Measurements from ENCODE around the gene RIOK1.
"Not testable (repeated sequence)": the region's sequence is repeated elsewhere in the genome, so short reads cannot be mapped to it uniquely, and the experiment has no call there.

RIOK1 gene

GRCh38 chr6:7441048-7441775 is 51.6 kb downstream of the RIOK1 start:
- DNase-seq (ENCODE audit: low spot score) = no peak

GRCh38 chr6:7442467-7442866 is 52.9 kb downstream of the RIOK1 start:
- DNase-seq (ENCODE audit: low spot score) = no peak

- DNase-seq (ENCODE audit: low spot score) = no peak
These were observed 55.5 kb downstream of the RIOK1 start for GRCh38 chr6:7445101-7445500.

- DNase-seq (ENCODE audit: low spot score) = no peak
These were observed 56.4 kb downstream of the RIOK1 start for GRCh38 chr6:7445885-7446461.

GRCh38 chr6:7446619-7447325 is 57.2 kb downstream of the RIOK1 start:
- DNase-seq (ENCODE audit: low spot score) = no peak

- no peak for DNase-seq (ENCODE audit: low spot score)
These were observed 58.6 kb downstream of the RIOK1 start for GRCh38 chr6:7448232-7448631.

GRCh38 chr6:7449018-7449417 is 59.4 kb downstream of the RIOK1 start:
- no peak for DNase-seq (ENCODE audit: low spot score)

GRCh38 chr6:7451326-7451725 is 61.7 kb downstream of the RIOK1 start:
- no peak for DNase-seq (ENCODE audit: low spot score)

- no peak for DNase-seq (ENCODE audit: low spot score)
These were observed 63.3 kb downstream of the RIOK1 start for GRCh38 chr6:7452898-7453297.

- no peak for DNase-seq (ENCODE audit: low spot score)
These were observed 65.2 kb downstream of the RIOK1 start for GRCh38 chr6:7454696-7455358.

- not testable (repeated sequence) for DNase-seq (ENCODE audit: low spot score)
These were observed 66.7 kb downstream of the RIOK1 start for GRCh38 chr6:7456302-7456701.

- no peak for DNase-seq (ENCODE audit: low spot score)
These were observed 71.8 kb downstream of the RIOK1 start for GRCh38 chr6:7461416-7461815.

- no peak for DNase-seq (ENCODE audit: low spot score)
These were observed 74.2 kb downstream of the RIOK1 start for GRCh38 chr6:7463785-7464184.

GRCh38 chr6:7467007-7467897 is 77.6 kb downstream of the RIOK1 start:
- DNase-seq (ENCODE audit: low spot score) = no peak
